SH-SY5Y (cell line): ENCODE measurements around the gene PCSK2.

Experiments used
- GATA2 ChIP-seq: IDR thresholded peaks from 2 replicates; pipeline ENCODE4 v1.6.1; 2011; ENCODE audit warnings: mild to moderate bottlenecking, low read depth, low read length
- GATA3 ChIP-seq: IDR thresholded peaks from 2 replicates; pipeline ENCODE4 v1.6.1; 2011; ENCODE audit warnings: low read depth, mild to moderate bottlenecking, low read length, moderate library complexity

PCSK2 gene

DNA sequence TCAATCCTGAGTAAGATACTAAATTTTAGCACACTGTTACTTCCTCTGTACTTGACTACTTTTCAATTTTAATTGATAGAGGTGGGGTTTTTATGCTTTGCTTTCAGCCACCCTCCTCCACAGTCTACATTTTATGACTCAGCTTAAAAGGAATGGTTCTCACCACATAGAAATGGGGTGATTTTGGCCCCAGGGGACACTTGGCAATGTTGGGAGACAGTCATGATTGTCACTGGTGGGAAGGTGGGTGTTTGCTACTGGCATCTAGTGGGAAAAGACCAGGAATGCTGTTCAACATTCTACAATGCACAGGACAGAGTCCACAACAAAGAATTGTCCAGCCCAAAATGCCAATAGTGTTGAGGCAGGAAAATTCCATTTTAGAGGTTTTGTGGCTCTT lies 71.3 kb downstream of the PCSK2 start:
- TF ChIP-seq GATA3 (no peak), GATA2 (no peak)

DNA sequence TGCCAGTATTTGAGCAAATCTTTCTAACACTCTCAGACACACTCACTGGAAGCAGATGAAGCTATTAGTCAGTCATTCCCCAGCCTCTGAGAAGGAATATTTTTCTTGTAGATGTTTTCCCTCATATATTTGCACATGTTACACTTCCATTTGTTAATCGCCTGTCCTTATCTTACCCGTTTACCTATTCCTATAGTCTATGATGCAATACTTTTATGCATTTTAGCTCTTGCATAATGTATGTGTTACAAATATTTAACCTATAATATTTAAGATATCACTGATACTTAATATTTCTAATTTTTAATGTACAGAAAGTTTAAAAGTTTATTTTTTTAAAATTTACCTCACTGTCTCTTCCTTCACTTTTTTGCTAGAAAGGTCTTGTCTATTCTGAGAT lies 71.9 kb downstream of the PCSK2 start:
- TF ChIP-seq GATA3: no peak

DNA sequence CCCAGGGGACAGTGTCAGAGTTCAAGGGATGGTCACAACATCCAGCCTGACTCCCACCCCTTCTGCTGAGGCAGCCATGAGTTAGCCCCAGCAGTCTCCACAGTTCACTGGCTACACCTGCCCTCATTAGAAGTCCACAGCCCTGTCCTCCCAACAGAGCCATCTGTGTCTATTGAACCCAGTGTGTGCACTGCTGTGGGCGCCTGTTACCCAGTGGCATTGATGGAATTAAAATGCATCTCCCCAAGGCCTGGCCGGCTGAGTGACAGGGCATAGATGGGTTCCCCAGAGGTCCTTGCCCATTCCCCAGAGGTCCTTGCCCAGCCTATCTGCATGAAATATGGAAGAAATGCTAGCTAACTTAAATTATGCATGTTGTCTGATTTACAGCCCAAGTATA lies 73.3 kb downstream of the PCSK2 start:
- TF ChIP-seq GATA2 (no peak), GATA3 (no peak)

DNA sequence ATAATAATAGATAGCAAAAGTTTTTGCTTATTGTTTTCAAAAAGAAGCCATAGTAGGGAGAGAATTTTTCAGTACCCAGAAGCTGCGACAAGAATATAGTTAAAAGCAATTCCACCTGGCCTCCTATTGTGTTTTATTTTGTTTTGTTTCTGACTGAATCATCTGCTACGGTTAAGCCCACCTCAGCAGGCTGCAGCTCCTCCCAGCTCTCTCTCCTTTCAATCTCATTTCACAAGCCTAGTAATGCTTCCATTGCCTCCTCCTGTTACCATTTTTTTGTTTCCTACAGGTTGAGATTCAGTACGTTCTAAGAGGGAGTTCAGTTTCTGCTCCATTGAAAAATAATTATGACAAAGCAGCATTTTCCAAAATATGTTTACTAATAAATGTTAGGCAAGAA lies 77.9 kb downstream of the PCSK2 start:
- TF ChIP-seq GATA2: no peak
- TF ChIP-seq GATA3: no peak

DNA sequence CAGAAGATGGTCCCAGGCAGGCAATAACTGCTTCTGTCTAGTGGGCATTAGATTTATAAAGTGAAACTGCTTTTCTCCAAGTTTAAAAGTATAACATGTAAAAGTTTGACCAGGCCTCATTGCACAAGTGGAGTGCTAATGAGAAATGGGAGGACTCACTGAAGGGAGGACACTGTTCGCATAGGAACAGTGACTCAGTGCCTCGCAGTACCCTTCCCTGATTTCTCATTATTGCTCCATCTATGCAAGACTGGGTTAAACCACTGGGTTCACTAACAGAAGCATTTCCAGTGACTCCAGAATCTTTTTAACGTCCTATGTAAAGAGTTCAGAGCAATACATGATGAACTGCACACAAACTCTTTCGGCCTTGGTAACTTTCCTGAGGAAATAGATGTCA lies 79.6 kb downstream of the PCSK2 start:
- no peak for TF ChIP-seq GATA3
- no peak for TF ChIP-seq GATA2

DNA sequence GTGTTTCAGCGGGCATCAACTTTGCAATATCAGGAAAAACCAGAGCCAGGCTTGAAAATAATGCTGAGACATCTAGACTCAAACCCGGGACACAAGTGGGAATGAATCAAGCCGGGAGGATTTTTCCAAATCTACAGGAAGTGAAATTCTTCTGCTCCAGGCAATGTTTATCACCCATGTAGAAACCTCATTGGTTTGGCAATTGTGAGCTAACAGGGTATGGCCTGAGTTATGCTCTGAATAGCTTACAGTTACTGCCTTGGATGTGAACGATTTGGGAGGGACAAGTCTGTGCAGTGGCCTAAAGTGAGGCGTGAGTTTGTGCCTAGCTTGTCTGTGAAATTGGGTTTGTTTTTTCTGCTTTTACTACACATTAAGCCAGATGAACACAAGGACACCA lies 87.4 kb downstream of the PCSK2 start:
- TF ChIP-seq GATA2 (no peak), GATA3 (no peak)

DNA sequence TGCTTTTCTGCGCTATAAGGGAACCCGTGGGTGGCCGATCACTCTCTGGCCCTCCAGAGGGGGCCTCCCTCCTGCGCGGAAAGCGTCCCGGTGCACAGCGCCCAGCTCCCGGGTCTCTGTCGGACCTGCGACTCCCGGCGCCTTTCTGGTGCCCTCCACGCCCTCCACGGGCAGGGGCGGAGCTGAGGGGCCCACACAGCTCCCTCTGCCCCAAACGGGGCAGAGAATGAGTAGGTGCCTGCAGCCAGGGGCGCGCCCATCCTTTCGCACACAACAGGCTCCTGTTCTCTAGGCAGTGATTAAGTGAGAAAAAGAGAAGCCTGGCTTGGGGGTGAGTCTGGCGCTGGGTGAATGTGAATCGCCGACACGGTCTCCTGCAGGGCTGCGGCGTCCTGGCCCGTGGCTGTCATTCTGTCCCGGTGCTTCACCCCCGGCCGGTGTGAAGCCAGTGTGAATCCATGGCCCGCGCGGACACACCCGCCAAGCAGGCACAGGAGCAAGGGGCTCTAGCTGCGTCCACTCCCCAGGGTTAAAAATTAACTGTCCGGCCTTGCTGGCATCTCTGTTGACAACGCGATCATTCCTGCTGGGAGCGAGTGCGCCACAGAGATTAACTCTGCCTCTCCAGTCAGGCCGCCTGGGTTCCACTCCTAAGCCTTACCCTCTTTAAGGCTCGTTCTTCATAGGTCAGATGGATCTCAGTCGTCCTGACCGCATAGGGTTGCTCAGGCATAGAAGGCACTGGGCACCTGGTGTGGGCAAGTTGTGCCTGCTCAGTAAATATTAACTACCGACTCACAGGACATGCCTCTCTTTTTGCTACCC lies 88.8 kb downstream of the PCSK2 start:
- TF ChIP-seq GATA3 (no peak), GATA2 (no peak)

DNA sequence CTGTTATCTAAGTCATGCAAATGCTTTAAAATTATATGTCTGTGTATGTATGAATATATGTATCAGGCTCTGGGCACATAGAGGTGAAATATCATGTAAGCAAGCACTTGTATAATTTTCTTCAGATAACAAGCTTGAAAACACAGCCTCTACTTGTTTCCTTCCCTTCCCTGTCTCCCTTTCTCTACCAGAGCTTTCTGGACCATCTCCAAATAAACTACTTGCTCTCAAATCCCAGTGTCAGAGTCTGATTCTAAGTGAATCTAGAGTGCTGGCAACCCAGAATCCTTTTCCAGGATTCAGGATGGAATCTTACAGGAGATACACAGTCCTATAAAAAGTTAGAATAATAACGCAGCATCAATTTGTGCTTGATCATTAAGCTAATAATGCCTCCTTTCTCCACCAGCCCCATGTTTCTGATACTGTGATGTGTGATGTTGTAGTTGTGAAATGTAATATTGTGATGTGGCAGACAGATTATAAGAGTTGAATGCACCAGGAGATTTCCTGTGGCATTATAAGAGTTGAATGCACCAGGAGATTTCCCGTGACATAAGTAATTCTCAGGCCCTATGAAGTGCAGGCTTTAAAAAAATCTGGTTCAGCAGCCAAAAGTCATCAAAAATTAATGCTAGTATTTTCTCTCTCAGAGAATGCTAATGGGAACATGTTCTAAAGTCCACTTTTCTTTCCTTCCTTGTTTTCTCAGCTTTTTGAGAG lies 89.6 kb downstream of the PCSK2 start:
- no peak for TF ChIP-seq GATA2
- TF ChIP-seq GATA3: no peak

DNA sequence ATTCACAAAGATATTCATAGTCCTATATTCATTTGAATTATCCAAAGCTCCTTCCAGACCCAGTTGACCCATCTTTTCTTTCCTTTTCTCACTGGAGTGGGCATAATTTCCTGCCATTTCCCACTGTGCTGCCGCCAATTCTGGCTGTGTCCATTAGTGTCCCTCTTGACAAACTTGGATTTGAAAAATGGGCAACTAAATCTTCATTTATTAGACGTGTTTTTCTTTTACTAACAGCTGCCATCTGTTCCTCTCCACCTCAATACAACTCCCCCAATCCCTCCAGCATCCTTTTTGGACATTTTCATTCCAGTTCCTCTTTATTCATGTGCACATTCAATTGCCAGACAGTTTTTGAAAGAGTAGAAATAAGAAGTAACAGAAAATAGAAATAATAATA lies 90.5 kb downstream of the PCSK2 start:
- TF ChIP-seq GATA2 (no peak), GATA3 (no peak)

DNA sequence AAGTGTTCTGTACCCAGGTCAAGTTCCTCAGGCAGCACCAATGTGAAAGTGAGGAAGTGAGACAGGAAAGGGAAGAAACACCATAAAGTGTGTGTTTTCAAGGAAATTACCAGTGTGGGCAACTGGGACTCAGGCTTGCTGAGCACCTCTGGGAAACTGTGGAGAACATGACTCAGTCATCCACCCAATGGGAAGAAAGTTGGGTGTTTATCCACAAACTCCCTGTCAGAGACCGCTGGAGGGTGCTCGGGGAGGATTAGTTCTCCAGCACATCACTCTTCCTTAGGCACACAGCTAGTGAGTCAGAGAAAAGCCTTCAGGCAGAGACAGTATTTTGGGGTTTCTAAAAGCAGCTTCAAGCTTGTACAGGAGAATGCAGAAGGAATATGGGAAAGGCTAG lies 93.6 kb downstream of the PCSK2 start:
- TF ChIP-seq GATA2 (no peak), GATA3 (no peak)

DNA sequence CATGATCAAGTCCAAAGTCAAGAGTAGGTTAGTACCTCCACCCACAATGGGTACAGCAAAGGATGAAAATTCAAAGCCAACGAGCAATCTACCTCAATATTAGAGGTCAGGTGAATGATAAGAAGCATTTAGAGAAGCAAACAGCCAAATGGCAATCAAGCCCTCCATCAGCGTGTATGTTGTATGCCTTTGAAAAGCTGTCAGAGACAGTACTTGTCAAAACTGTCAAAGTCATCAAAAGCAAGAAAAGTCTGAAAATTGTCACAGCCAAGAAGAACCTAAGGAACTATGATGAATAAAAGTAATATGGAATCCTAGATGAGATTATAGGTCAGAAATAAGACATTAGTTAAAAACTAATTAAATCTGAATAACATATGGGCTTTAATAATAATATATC lies 99.3 kb downstream of the PCSK2 start:
- TF ChIP-seq GATA3 (no peak), GATA2 (no peak)

DNA sequence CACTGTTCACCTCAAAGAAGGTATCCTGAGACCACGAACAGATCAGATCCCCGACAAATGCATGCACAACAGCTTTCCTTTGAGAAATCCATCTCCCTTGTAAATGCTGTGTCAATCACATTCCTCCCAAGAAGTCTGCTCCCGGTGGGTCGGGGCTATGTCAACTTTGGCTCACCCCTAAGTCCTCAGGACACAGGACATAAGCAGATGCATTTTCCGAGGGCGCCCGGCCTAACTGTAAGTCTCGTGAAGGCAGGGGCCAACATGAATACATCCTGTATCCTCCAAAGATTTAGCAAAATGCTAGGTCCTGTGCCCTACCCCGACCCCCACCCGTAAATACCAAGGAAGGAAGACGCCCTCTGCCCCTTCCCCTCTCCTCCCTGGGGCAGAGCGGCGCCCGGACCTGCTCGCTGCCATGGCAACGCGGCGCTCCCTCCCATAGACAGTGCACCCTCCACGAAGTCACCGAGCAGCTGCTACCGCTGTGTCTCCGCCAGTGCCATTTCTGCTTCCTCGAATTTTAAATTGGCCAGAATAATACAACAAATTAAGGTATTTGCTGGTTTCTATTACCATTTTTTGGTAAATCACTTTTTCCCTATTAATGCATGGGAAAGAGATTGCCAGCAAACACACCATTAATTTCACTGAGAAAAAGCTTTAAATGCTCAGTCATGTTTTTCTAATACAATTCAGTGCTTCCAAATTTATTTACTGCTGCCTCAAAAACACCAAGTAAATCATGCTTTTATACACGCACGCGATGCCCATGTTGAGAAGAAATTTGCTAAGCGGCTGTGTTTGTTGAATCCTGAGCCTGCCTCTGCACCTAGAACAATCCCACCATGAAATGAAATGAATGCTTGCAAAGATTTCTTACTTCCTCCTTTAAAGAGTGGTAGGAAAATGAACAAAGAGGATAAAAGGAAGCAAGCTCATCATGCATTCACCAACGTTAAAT lies 100.6 kb downstream of the PCSK2 start:
- TF ChIP-seq GATA2: no peak
- TF ChIP-seq GATA3: no peak

DNA sequence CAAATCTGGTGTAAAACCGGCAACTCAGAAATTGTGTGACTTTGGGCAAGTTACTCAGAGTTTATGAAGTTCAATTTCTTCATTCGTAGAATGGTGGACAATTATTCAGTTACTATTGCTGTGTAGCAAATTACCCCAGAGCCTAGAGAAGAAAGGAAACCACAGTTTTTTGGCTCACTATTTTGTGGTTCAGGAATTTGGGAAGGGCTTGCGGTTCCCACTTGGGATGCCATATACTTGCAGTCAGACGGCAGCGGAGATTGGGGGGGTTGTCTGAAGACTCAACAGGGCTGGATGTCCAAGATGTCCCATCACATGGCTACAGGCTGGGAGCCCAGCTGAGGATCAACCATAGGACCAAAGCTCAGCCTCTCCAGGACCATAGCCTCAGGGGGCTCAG lies 108.1 kb downstream of the PCSK2 start:
- no peak for TF ChIP-seq GATA2
- no peak for TF ChIP-seq GATA3

DNA sequence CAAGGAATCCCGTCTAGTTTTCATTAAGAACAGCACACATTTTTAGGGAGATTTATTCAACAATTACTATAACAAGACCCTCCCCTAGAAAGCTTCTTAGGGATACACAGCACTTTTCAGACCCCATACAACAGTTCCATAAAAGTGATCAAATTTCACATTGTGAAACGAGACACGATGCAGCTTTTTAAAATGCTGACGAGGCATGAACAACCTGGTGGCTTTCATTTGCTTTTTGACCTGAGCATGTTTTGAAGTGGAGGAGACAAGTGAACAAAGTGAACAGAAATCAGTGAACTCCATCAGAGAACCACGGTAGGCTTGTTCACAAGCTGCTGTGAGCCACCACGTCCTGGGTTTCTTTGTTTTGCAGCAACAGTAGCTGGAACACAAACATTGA lies 112.2 kb downstream of the PCSK2 start:
- TF ChIP-seq GATA2 (no peak), GATA3 (no peak)
